Colonic mucosa (tissue), 4 donors: ENCODE results near the gene SELENOW. TPM values are rescaled to one million over a fixed set of nuclear protein-coding genes. Genes with fewer than 3 reads are reported as not detected.

Experiments
- DNase-seq: peaks from one replicate; pipeline ENCODE4 v3.0.0-alpha.2; 2020
- H3K27ac ChIP-seq: fragments of 200-600 bp; one replicate; pipeline ENCODE4 v1.8.0; 2021
- H3K27me3 ChIP-seq: fragments of 200-600 bp; one replicate; pipeline ENCODE4 v1.8.0; 2021
- H3K36me3 ChIP-seq: fragments of 200-600 bp; one replicate; pipeline ENCODE4 v1.8.0; 2021
- H3K4me1 ChIP-seq: fragments of 200-600 bp; one replicate; pipeline ENCODE4 v1.8.0; 2021; ENCODE audit warnings: mild to moderate bottlenecking
- H3K4me3 ChIP-seq: fragments of 200-600 bp; one replicate; pipeline ENCODE4 v1.8.0; 2021
- H3K9ac ChIP-seq, 2 donors: one replicate each; pipeline ENCODE4 v1.7.0; 2013; ENCODE audit warnings: control low read depth in 2 of 2, low read depth in 2 of 2, low read length in 2 of 2
- H3K9me3 ChIP-seq: fragments of 200-600 bp; one replicate; pipeline ENCODE4 v1.8.0; 2021
- CTCF ChIP-seq: fragments of 200-600 bp; IDR thresholded peaks from one replicate; pipeline ENCODE4 v1.8.0; 2022; ENCODE audit warnings: antibody characterized with exemption, mild to moderate bottlenecking
- intact Hi-C: fragments of 100-400 bp; cut with DNase I; formaldehyde crosslinking; loops from one replicate; pipeline ENCODE4 v1.14.1; 2022
- total RNA-seq, 2 donors: library from RNA; stranded (reverse); fragmentation: NEBNext Ultra II Directional in 1 of 2; extraction: Animal tissue kit (Norgen Biotek cat#: 25700) in 1 of 2; gene quantifications; one replicate each; pipeline ENCODE4 v1.2.1, GENCODE V29; 2021
- donor health status: healthy.
- donor health status: DM: no; HTN: no; CAD: no.
- donor health status: DM: no; HTN: no; CAD: no.

SELENOW gene
- total RNA-seq = 100 to 1,000 TPM; 280 to 519 TPM

GRCh38 chr19:47778049-47778953 lies at the start of gene SELENOW:
Gene SELENOW, plus strand, starts transcription at chr19:47778703. Its CDS starts 83 bp downstream, at chr19:47778786.
- peak within 1 kb of the TSS; percentile 93 for H3K4me3 ChIP-seq
- intact Hi-C loops = no loop called here
- no peaks in the 10 kb centered on the region for H3K27me3 ChIP-seq
- no peaks in the 10 kb centered on the region for H3K9me3 ChIP-seq
- no peaks in the 10 kb centered on the region for H3K36me3 ChIP-seq
- H3K4me1 ChIP-seq = no peaks in the 10 kb centered on the region
- peak within 1 kb of the TSS; percentile 93 to 98 for H3K9ac ChIP-seq
- TF ChIP-seq CTCF = no peak
- DNase-seq = peak; percentile 87
- peak within 1 kb of the TSS; percentile 90 for H3K27ac ChIP-seq

GRCh38 chr19:47729468-47729798 lies 49.1 kb upstream of the SELENOW start:
- H3K36me3 ChIP-seq = no peaks in the 10 kb centered on the region
- no peak overlapping the region for H3K4me3 ChIP-seq
- peaks cover 9% of the 10 kb centered on the region for H3K4me1 ChIP-seq

GRCh38 chr19:47729799-47730520 lies 48.5 kb upstream of the SELENOW start:
- TF ChIP-seq CTCF = no peak
- H3K9me3 ChIP-seq = no peaks in the 10 kb centered on the region
- H3K27ac ChIP-seq = peak overlapping the region; percentile 40
- no peak overlapping the region for H3K4me3 ChIP-seq
- H3K4me1 ChIP-seq = peaks cover 9% of the 10 kb centered on the region
- no peak overlapping the region for H3K9ac ChIP-seq
- DNase-seq = peak; percentile 75
- intact Hi-C loops = no loop called here
- H3K36me3 ChIP-seq = no peaks in the 10 kb centered on the region
- no peaks in the 10 kb centered on the region for H3K27me3 ChIP-seq

More at GRCh38 chr19:47729468-47729798, 49.1 kb upstream of the SELENOW start:
- intact Hi-C loops = no loop called here
- H3K27me3 ChIP-seq = no peaks in the 10 kb centered on the region
- DNase-seq = peak; percentile 58
- no peak overlapping the region for H3K9ac ChIP-seq
- TF ChIP-seq CTCF = no peak
- H3K9me3 ChIP-seq = no peaks in the 10 kb centered on the region
- peak overlapping the region; percentile 40 for H3K27ac ChIP-seq

- no peak for DNase-seq
- H3K27ac ChIP-seq = no peak overlapping the region
- intact Hi-C loops = no loop called here
- peaks cover 9% of the 10 kb centered on the region for H3K4me1 ChIP-seq
- no peak overlapping the region for H3K4me3 ChIP-seq
- no peaks in the 10 kb centered on the region for H3K36me3 ChIP-seq
- no peaks in the 10 kb centered on the region for H3K27me3 ChIP-seq
- no peak overlapping the region for H3K9ac ChIP-seq
- no peak for TF ChIP-seq CTCF
- no peaks in the 10 kb centered on the region for H3K9me3 ChIP-seq
These were observed 48.0 kb upstream of the SELENOW start for GRCh38 chr19:47730521-47730889.

GRCh38 chr19:47730910-47731309 lies 47.6 kb upstream of the SELENOW start:
- DNase-seq = no peak
- no peaks in the 10 kb centered on the region for H3K9me3 ChIP-seq
- H3K4me3 ChIP-seq = no peak overlapping the region
- H3K36me3 ChIP-seq = no peaks in the 10 kb centered on the region
- intact Hi-C loops = no loop called here
- H3K27me3 ChIP-seq = no peaks in the 10 kb centered on the region
- peaks cover 9% of the 10 kb centered on the region for H3K4me1 ChIP-seq
- no peak overlapping the region for H3K27ac ChIP-seq
- no peak overlapping the region for H3K9ac ChIP-seq
- no peak for TF ChIP-seq CTCF
